Thyroid gland (tissue), 4 donors: ENCODE data around the gene TMEM191C.
"Not testable (repeated sequence)": the region's sequence is repeated elsewhere in the genome, so short reads cannot be mapped to it uniquely, and the experiment has no call there.

Experiments
- POLR2A ChIP-seq, 2 donors: fragments of 450-650 bp; IDR thresholded peaks; one replicate each; pipeline ENCODE4 v1.6.1; 2017; ENCODE audit warnings: antibody characterized with exemption in 2 of 2, mild to moderate bottlenecking in 2 of 2, moderate library complexity in 1 of 2
- TF ChIP-seq, protein P1 (sequence below), 6 experiments: fragments of 200-600 bp in 3 of 6; fragments of 450-650 bp in 3 of 6; sonication (generic) in 3 of 6; IDR thresholded peaks; one replicate each; pipeline ENCODE4 v1.5.1; 2016 to 2019; ENCODE audit warnings: antibody characterized with exemption in 6 of 6, mild to moderate bottlenecking in 2 of 6, inconsistent platforms in 1 of 6, moderate library complexity in 1 of 6

DNA sequence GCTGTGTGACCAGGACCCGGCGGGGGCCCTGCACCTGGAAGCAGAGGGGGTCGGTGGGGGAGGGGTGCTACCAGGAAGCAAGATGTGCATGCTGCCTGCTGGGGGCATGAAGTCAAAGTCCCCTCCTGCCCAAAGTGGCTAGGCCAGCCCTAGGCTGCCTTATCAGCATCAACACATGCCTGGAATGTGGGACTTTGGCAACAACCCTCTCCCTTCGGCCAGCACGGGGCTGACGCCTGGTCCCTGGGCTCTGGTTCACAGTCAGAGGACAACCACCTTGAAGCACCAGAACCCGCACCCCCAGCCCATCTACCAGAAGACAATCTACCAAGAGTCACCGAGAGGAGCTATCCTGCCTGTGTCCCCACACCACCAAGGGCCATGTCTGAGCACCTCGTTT lies 43.2 kb downstream of the TMEM191C start:
- TF ChIP-seq, protein P1, sequence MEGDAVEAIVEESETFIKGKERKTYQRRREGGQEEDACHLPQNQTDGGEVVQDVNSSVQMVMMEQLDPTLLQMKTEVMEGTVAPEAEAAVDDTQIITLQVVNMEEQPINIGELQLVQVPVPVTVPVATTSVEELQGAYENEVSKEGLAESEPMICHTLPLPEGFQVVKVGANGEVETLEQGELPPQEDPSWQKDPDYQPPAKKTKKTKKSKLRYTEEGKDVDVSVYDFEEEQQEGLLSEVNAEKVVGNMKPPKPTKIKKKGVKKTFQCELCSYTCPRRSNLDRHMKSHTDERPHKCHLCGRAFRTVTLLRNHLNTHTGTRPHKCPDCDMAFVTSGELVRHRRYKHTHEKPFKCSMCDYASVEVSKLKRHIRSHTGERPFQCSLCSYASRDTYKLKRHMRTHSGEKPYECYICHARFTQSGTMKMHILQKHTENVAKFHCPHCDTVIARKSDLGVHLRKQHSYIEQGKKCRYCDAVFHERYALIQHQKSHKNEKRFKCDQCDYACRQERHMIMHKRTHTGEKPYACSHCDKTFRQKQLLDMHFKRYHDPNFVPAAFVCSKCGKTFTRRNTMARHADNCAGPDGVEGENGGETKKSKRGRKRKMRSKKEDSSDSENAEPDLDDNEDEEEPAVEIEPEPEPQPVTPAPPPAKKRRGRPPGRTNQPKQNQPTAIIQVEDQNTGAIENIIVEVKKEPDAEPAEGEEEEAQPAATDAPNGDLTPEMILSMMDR (IDR thresholded peaks at IDR 0.05) = not testable (repeated sequence)
- not testable (repeated sequence) for TF ChIP-seq POLR2A (IDR thresholded peaks at IDR 0.05)
